Brain microvascular endothelial cell (primary cell): ENCODE results near the gene R3HDM2.

Experiments used
- DNase-seq: peaks from one replicate; pipeline ENCODE4 v3.0.0-alpha.2; 2020
- H3K27ac ChIP-seq: fragments of 250-450 bp; sonication (Bioruptor Pico); 2 replicates; pipeline ENCODE4 v1.5.1; 2020; ENCODE audit warnings: mild to moderate bottlenecking, moderate library complexity
- H3K27me3 ChIP-seq: fragments of 250-450 bp; sonication (Bioruptor Pico); replicated peaks from 2 replicates; pipeline ENCODE4 v1.5.1; 2020; ENCODE audit warnings: mild to moderate bottlenecking
- H3K36me3 ChIP-seq: fragments of 250-450 bp; sonication (Bioruptor Pico); replicated peaks from 2 replicates; pipeline ENCODE4 v1.5.1; 2020; ENCODE audit warnings: mild to moderate bottlenecking
- H3K4me3 ChIP-seq: 2 replicates; pipeline ENCODE4 v1.5.1; 2011; ENCODE audit warnings: low read depth, mild to moderate bottlenecking, control low read depth, low read length, moderate library complexity
- CTCF ChIP-seq: IDR thresholded peaks from 2 replicates; pipeline ENCODE4 v1.5.1; 2011; ENCODE audit warnings: low read depth, mild to moderate bottlenecking, moderate library complexity, low read length, control low read depth, inconsistent platforms; ENCODE audit errors: missing control alignments
- in situ Hi-C: cut with HindIII; loops from 2 replicates; pipeline ENCODE4 v1.10.0; 2017; ENCODE audit warnings: low sequenced_read_pairs, low pct_ligation_motif_present

Gene R3HDM2

GRCh38 chr12:57225680-57226210, 205.1 kb downstream of the R3HDM2 start:
- no peaks in the 10 kb centered on the region for H3K36me3 ChIP-seq
- peaks cover 11% of the 10 kb centered on the region for H3K27me3 ChIP-seq
- no peak for TF ChIP-seq CTCF
- no peak for DNase-seq
- H3K27ac ChIP-seq, result no peak overlapping the region
- in situ Hi-C loops, result no loop called here
- no peak overlapping the region for H3K4me3 ChIP-seq

DNA sequence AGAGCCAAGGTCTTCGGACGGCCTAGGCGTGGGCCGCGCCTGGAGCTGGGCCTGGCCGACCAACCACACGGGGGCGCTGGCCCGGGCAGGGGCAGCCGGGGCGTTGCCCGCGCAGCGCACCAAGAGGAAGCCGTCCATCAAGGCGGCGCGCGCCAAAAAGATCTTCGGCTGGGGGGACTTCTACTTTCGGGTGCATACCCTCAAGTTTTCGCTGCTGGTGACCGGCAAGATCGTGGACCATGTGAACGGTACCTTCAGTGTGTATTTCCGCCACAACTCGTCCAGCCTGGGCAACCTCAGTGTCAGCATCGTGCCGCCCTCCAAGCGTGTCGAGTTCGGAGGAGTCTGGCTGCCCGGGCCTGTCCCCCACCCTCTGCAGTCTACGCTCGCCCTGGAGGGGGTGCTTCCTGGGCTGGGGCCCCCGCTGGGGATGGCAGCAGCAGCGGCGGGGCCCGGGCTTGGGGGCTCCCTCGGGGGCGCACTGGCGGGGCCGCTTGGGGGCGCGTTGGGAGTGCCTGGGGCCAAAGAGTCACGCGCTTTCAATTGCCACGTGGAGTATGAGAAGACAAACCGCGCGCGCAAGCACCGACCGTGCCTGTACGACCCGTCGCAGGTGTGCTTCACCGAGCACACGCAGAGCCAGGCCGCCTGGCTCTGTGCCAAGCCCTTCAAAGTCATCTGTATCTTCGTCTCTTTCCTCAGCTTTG, 205.7 kb downstream of the R3HDM2 start:
- in situ Hi-C loops, result no loop called here
- Histone ChIP-seq H3K27me3 (peaks cover 16% of the 10 kb centered on the region), H3K4me3 (no peak overlapping the region), H3K27ac (no peak overlapping the region), H3K36me3 (no peaks in the 10 kb centered on the region)
- TF ChIP-seq CTCF, result peak; percentile 42
- no peak for DNase-seq

GRCh38 chr12:57224278-57224972, 206.4 kb downstream of the R3HDM2 start:
- Histone ChIP-seq H3K36me3 (no peaks in the 10 kb centered on the region), H3K27ac (no peak overlapping the region), H3K4me3 (no peak overlapping the region), H3K27me3 (peaks cover 21% of the 10 kb centered on the region)
- no peak for DNase-seq
- in situ Hi-C loops, result no loop called here
- no peak for TF ChIP-seq CTCF

DNA sequence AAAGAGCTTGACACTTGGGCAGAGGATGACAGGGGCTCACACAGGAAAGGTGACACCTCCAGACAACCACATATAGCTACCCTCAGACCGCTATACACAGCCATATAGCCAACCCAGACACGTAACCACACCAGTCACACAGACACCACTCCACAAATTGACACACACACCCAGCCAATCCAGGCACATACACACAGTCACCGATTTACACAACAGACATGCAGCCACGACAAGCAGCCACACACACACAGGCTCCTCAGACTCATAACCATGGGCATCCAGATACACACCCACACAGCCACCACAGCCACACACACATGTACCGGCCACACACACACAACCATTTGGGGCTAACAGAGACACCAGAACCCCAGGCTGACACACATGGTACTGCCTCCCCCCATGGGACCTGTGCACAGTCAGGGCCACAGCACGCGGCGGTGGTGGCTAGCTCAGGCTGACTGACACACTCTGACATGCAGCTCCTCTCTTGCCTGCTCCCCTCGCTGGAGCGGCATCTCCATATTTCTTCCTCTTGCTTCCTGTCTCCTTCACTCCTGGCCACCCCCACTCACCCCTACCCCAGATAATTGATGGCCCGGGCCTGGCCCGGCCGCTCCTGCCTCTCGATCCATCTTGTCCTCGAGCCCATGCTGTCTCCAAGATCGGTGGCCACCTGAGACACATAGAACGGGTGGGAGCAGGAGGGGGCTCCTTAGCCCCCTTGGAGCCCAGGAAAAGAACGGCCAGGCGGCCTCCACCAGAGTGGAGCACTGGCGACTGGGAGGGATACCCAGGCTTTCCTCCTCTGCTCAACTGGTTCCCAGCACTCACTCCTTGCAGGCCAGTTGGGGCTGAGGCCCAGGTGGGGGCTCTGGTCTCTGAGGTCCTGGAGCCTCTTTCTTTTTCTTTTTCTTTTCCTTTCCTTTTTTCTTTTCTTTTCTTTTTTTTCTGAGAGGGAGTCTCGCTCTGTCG, 207.4 kb downstream of the R3HDM2 start:
- no peak for DNase-seq
- peaks cover 24% of the 10 kb centered on the region for H3K27me3 ChIP-seq
- no peak overlapping the region for H3K4me3 ChIP-seq
- in situ Hi-C loops, result no loop called here
- H3K27ac ChIP-seq, result no peak overlapping the region
- no peaks in the 10 kb centered on the region for H3K36me3 ChIP-seq
- TF ChIP-seq CTCF, result no peak

DNA sequence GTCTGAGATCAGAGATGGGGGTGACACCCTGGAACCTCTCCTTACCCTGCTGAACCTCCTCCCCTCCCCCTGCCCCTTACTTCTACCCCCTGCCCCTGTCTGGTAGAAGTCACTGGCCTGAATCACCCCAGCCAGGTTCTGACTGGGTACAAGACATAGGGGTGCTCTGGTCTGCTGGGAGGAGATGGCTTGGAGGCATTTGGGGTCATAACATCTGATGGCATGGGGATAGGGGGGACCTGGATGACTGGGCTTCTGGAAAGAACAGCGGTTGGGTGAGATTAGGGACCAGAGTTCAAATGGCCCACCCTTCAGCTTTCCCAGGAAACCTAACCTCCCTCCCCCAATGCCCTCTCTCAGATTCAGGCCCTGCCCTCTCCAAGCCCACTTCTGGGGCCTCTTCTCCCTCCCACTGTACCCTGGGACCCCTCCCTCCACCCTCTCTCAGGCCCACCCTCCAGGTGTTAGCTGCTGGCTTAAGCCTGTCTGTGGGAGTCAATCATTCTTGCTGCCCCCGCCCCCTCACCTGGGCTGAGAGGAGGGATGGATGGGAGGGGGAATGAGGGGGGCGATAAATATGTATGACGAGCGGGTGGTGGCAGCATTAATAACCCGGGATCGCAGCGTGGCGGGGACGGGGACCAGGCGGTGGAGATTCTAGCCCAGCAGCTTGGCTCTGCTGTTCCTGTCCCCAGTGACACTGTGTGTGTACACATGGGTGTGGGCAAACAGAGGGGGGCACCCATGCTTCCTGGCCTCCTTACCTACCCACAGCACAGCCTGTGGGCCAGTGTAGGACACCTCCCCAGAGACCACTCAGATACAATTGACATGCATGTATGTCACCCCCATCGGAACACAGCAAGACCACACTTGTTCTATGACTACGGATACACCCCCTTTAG, 208.3 kb downstream of the R3HDM2 start:
- H3K4me3 ChIP-seq, result no peak overlapping the region
- no peak for DNase-seq
- in situ Hi-C loops, result no loop called here
- no peak overlapping the region for H3K27ac ChIP-seq
- peaks cover 27% of the 10 kb centered on the region for H3K27me3 ChIP-seq
- TF ChIP-seq CTCF, result no peak
- no peaks in the 10 kb centered on the region for H3K36me3 ChIP-seq
